ENCODE data around the gene NOL4L. TPM values are rescaled to one million over a fixed set of nuclear protein-coding genes. Genes with fewer than 3 reads are reported as not detected.

The NOL4L gene
- total and polyA plus RNA-seq, 4 donors = 7.9 to 20.6 (median 12.2) TPM

- Histone ChIP-seq H3K4me1 (ENCODE audit: control insufficient read depth in 5 of 5, insufficient read depth in 5 of 5, low read length in 5 of 5) (peaks cover 0 to 4% (median 0%) of the 10 kb centered on the region in 5 donors), H3K27me3 (ENCODE audit: control insufficient read depth in 3 of 3, insufficient read depth in 3 of 3, low read length in 2 of 3) (no peaks in the 10 kb centered on the region), H3K9me3 (ENCODE audit: control insufficient read depth in 4 of 4, insufficient read depth in 3 of 4, low read length in 3 of 4) (peaks cover 0 to 3% (median 0%) of the 10 kb centered on the region in 4 donors), H3K27ac (ENCODE audit: low read depth in 1 of 2, low read length in 1 of 2) (no peak overlapping the region), H3K9ac (ENCODE audit: insufficient read depth in 1 of 2, low read length in 2 of 2) (no peak overlapping the region), H3K4me3 (no peak overlapping the region), H3K36me3 (ENCODE audit: control insufficient read depth in 4 of 4, insufficient read depth in 4 of 4, low read length in 4 of 4) (peaks cover 34 to 48% (median 38%) of the 10 kb centered on the region in 4 donors)
- no peak for TF ChIP-seq CTCF (IDR thresholded peaks at IDR 0.05; ENCODE audit: control extremely low read depth, extremely low read depth)
- ATAC-seq (ENCODE audit: insufficient read depth, low FRiP score) (no peak), DNase-seq (no peak)
- 92 to 97% methylated on average over 7 of the region's 7 CpGs for WGBS, 2 donors
These were observed 155.8 kb downstream of the NOL4L start for GRCh38 chr20:32429343-32429742.

- ATAC-seq (ENCODE audit: insufficient read depth, low FRiP score) (no peak), DNase-seq (no peak)
- no peak for TF ChIP-seq CTCF (IDR thresholded peaks at IDR 0.05; ENCODE audit: control extremely low read depth, extremely low read depth)
- peaks cover 0 to 5% (median 0%) of the 10 kb centered on the region in 5 donors for H3K4me1 ChIP-seq (ENCODE audit: control insufficient read depth in 5 of 5, insufficient read depth in 5 of 5, low read length in 5 of 5)
- peaks cover 0 to 3% (median 0%) of the 10 kb centered on the region in 4 donors for H3K9me3 ChIP-seq (ENCODE audit: control insufficient read depth in 4 of 4, insufficient read depth in 3 of 4, low read length in 3 of 4)
- H3K27me3 ChIP-seq (ENCODE audit: control insufficient read depth in 3 of 3, insufficient read depth in 3 of 3, low read length in 2 of 3) = no peaks in the 10 kb centered on the region
- H3K27ac ChIP-seq (ENCODE audit: low read depth in 1 of 2, low read length in 1 of 2) = no peak overlapping the region
- H3K9ac ChIP-seq (ENCODE audit: insufficient read depth in 1 of 2, low read length in 2 of 2) = no peak overlapping the region
- WGBS, 2 donors = 93 to 94% methylated on average over 6 of the region's 6 CpGs
- no peak overlapping the region for H3K4me3 ChIP-seq
- H3K36me3 ChIP-seq (ENCODE audit: control insufficient read depth in 4 of 4, insufficient read depth in 4 of 4, low read length in 4 of 4) = peaks cover 29 to 40% (median 32%) of the 10 kb centered on the region in 4 donors
These were observed 157.1 kb downstream of the NOL4L start for GRCh38 chr20:32427996-32428395.

- no peak overlapping the region for H3K9ac ChIP-seq (ENCODE audit: insufficient read depth in 1 of 2, low read length in 2 of 2)
- ATAC-seq (ENCODE audit: insufficient read depth, low FRiP score) = no peak
- H3K27ac ChIP-seq (ENCODE audit: low read depth in 1 of 2, low read length in 1 of 2) = no peak overlapping the region
- 49 to 81% methylated on average over 2 of the region's 2 CpGs for whole genome bisulfite sequencing, 2 donors
- TF ChIP-seq CTCF (IDR thresholded peaks at IDR 0.05; ENCODE audit: control extremely low read depth, extremely low read depth) = no peak
- no peak overlapping the region for H3K4me3 ChIP-seq
- H3K9me3 ChIP-seq (ENCODE audit: control insufficient read depth in 4 of 4, insufficient read depth in 3 of 4, low read length in 3 of 4) = peaks cover 0 to 3% (median 0%) of the 10 kb centered on the region in 4 donors
- DNase-seq = no peak
- H3K4me1 ChIP-seq (ENCODE audit: control insufficient read depth in 5 of 5, insufficient read depth in 5 of 5, low read length in 5 of 5) = peaks cover 0 to 2% (median 0%) of the 10 kb centered on the region in 5 donors
- H3K27me3 ChIP-seq (ENCODE audit: control insufficient read depth in 3 of 3, insufficient read depth in 3 of 3, low read length in 2 of 3) = no peaks in the 10 kb centered on the region
- peaks cover 0 to 2% (median 0%) of the 10 kb centered on the region in 4 donors for H3K36me3 ChIP-seq (ENCODE audit: control insufficient read depth in 4 of 4, insufficient read depth in 4 of 4, low read length in 4 of 4)
These were observed 163.8 kb downstream of the NOL4L start for GRCh38 chr20:32421290-32421689.

GRCh38 chr20:32418376-32418775, 166.8 kb downstream of the NOL4L start:
- no peak overlapping the region for H3K27ac ChIP-seq (ENCODE audit: low read depth in 1 of 2, low read length in 1 of 2)
- no peak overlapping the region for H3K9ac ChIP-seq (ENCODE audit: insufficient read depth in 1 of 2, low read length in 2 of 2)
- TF ChIP-seq CTCF (IDR thresholded peaks at IDR 0.05; ENCODE audit: control extremely low read depth, extremely low read depth) = no peak
- ATAC-seq (ENCODE audit: insufficient read depth, low FRiP score) = no peak
- peaks cover 0 to 1% (median 0%) of the 10 kb centered on the region in 5 donors for H3K4me1 ChIP-seq (ENCODE audit: control insufficient read depth in 5 of 5, insufficient read depth in 5 of 5, low read length in 5 of 5)
- DNase-seq = no peak
- no peak overlapping the region for H3K4me3 ChIP-seq
- 74 to 93% methylated on average over 2 of the region's 2 CpGs for WGBS, 2 donors
- H3K36me3 ChIP-seq (ENCODE audit: control insufficient read depth in 4 of 4, insufficient read depth in 4 of 4, low read length in 4 of 4) = no peaks in the 10 kb centered on the region
- no peaks in the 10 kb centered on the region for H3K9me3 ChIP-seq (ENCODE audit: control insufficient read depth in 4 of 4, insufficient read depth in 3 of 4, low read length in 3 of 4)
- no peaks in the 10 kb centered on the region for H3K27me3 ChIP-seq (ENCODE audit: control insufficient read depth in 3 of 3, insufficient read depth in 3 of 3, low read length in 2 of 3)

Data from lung (tissue), 12 donors.